HepG2 (cell line): Measurements from ENCODE around the gene KCNMA1. TPM values are rescaled to one million over a fixed set of nuclear protein-coding genes. Genes with fewer than 3 reads are reported as not detected.

ENCODE experiments used
- ATAC-seq: fragments of 200-7000 bp; cut with Tn5 transposase; 3 replicates; pipeline ENCODE4 v1.9.1; 2020; ENCODE audit warnings: mild to moderate bottlenecking, moderate library complexity
- BruUV-seq: library from RNA; stranded (reverse); fragments of 400-500 nt; replicated peaks from 2 replicates; lab custom pipeline; 2021; lab: Mats Ljungman, UMichigan
- CTCF ChIA-PET: fragments of 300-600 bp; formaldehyde crosslinking; extraction: SDS; loops from one replicate; lab custom pipeline; 2021; ENCODE audit warnings: low total read pairs, inconsistent platforms, low intra/inter-chr PET ratio; lab: Yijun Ruan, JAX
- POLR2A ChIA-PET: fragments of 350-600 bp; sonication (Branson Sonifier 250); formaldehyde crosslinking; loops from one replicate; lab custom pipeline; 2020; ENCODE audit warnings: antibody characterized with exemption, inconsistent platforms; lab: Yijun Ruan, JAX
- DNase-seq: peaks from one replicate; pipeline ENCODE4 v3.0.0-alpha.2; 2015; ENCODE audit warnings: low spot score
- FAIRE-seq: peaks from 3 replicates; lab custom pipeline; 2011; peaks lifted over from hg19 to GRCh38; lab: Jason Lieb, UNC
- H2AFZ ChIP-seq: one replicate; pipeline ENCODE4 v1.6.1; 2011; ENCODE audit warnings: low read length, inconsistent platforms
- H3K27ac ChIP-seq: fragments of 300-600 bp; 3 replicates; pipeline ENCODE4 v1.8.0; 2011; ENCODE audit warnings: mixed run types, mild to moderate bottlenecking, mixed read lengths, low read length, inconsistent platforms; ENCODE audit not compliant: insufficient read depth; ENCODE audit errors: extremely low read length
- H3K27me3 ChIP-seq, 2 experiments: fragments of 200-600 bp in 1 of 2; 2 replicates in 1 of 2; 3 replicates in 1 of 2; pipeline versions ENCODE4 v1.6.0 to v1.8.0; 2011; ENCODE audit warnings: low read length in 2 of 2, mild to moderate bottlenecking in 2 of 2, moderate library complexity in 2 of 2, inconsistent platforms in 1 of 2; ENCODE audit not compliant: insufficient read depth in 2 of 2, control insufficient read depth in 1 of 2
- H3K36me3 ChIP-seq, 2 experiments: fragments of 200-600 bp in 1 of 2; replicated peaks in 1 of 2; 2 replicates in 1 of 2; 3 replicates in 1 of 2; pipeline versions ENCODE4 v1.5.1 to v1.8.0; 2011; ENCODE audit warnings: low read length in 2 of 2, inconsistent platforms in 1 of 2; ENCODE audit not compliant: insufficient read depth in 2 of 2, control insufficient read depth in 1 of 2
- H3K4me1 ChIP-seq: 2 replicates; pipeline ENCODE4 v1.5.1; 2012; ENCODE audit warnings: low read length, inconsistent platforms; ENCODE audit not compliant: insufficient read depth
- H3K4me2 ChIP-seq: 2 replicates; pipeline ENCODE4 v1.6.0; 2011; ENCODE audit warnings: low read depth, low read length, inconsistent platforms
- H3K4me3 ChIP-seq, 3 experiments: fragments of 200-600 bp in 1 of 3; sonication (generic), shearing (Covaris generic) in 1 of 3; replicated peaks in 1 of 3; 2 replicates each; pipeline ENCODE4 v1.5.1; 2011 to 2016; ENCODE audit warnings: low read length in 3 of 3, inconsistent platforms in 2 of 3, low read depth in 2 of 3, mild to moderate bottlenecking in 2 of 3, control low read depth in 1 of 3, mixed read lengths in 1 of 3; ENCODE audit not compliant: insufficient read depth in 1 of 3
- H3K79me2 ChIP-seq: one replicate; pipeline ENCODE4 v1.6.1; 2011; ENCODE audit warnings: low read length, inconsistent platforms; ENCODE audit not compliant: insufficient read depth
- H3K9ac ChIP-seq: 2 replicates; pipeline ENCODE4 v1.6.0; 2011; ENCODE audit warnings: mild to moderate bottlenecking, low read depth, low read length, inconsistent platforms; ENCODE audit not compliant: insufficient read depth
- H3K9me3 ChIP-seq: 2 replicates; pipeline ENCODE4 v1.5.1; 2012; ENCODE audit warnings: mild to moderate bottlenecking, low read length
- H4K20me1 ChIP-seq: 2 replicates; pipeline ENCODE4 v1.6.0; 2011; ENCODE audit warnings: inconsistent platforms, mild to moderate bottlenecking, low read length, moderate library complexity; ENCODE audit not compliant: insufficient read depth
- ADNP ChIP-seq: sonication (generic); formaldehyde crosslinking; IDR thresholded peaks from 2 replicates; pipeline ENCODE4 v1.4.0; 2020; ENCODE audit warnings: missing genetic modification reagents
- CSRNP1 ChIP-seq: sonication (generic); formaldehyde crosslinking; IDR thresholded peaks from 2 replicates; pipeline ENCODE4 v1.8.1; 2023; ENCODE audit warnings: mild to moderate bottlenecking, missing genetic modification reagents
- GFI1 ChIP-seq: sonication (generic); formaldehyde crosslinking; IDR thresholded peaks from 2 replicates; pipeline ENCODE4 v1.5.0; 2020; ENCODE audit warnings: missing genetic modification reagents, mild to moderate bottlenecking, borderline replicate concordance
- JUND ChIP-seq: sonication (generic); formaldehyde crosslinking; IDR thresholded peaks from 2 replicates; pipeline ENCODE4 v1.8.0; 2022; ENCODE audit warnings: mild to moderate bottlenecking, missing genetic modification reagents
- KAT2B ChIP-seq: fragments of 150-350 bp; IDR thresholded peaks from 2 replicates; pipeline ENCODE4 v1.6.1; 2014; ENCODE audit warnings: low read depth, low read length, borderline replicate concordance
- MIER2 ChIP-seq: IDR thresholded peaks from 2 replicates; pipeline ENCODE4 v1.6.1; 2016; ENCODE audit warnings: missing biosample characterization, missing genetic modification reagents
- PRMT3 ChIP-seq: sonication (generic); formaldehyde crosslinking; IDR thresholded peaks from 2 replicates; pipeline ENCODE4 v1.8.1; 2022; ENCODE audit warnings: low read depth, mild to moderate bottlenecking, moderate library complexity, missing genetic modification reagents, borderline replicate concordance
- SMYD3 ChIP-seq: sonication (generic); formaldehyde crosslinking; IDR thresholded peaks from 2 replicates; pipeline ENCODE4 v1.8.1; 2023; ENCODE audit warnings: mild to moderate bottlenecking, missing genetic modification reagents
- SRY ChIP-seq: sonication (generic); formaldehyde crosslinking; IDR thresholded peaks from 2 replicates; pipeline ENCODE4 v1.8.0; 2022; ENCODE audit warnings: mild to moderate bottlenecking, missing genetic modification reagents
- TBP ChIP-seq: sonication (generic); formaldehyde crosslinking; IDR thresholded peaks from 2 replicates; pipeline ENCODE4 v1.5.0; 2020; ENCODE audit warnings: missing genetic modification reagents
- ZBTB8A ChIP-seq: sonication (generic); formaldehyde crosslinking; IDR thresholded peaks from 2 replicates; pipeline ENCODE4 v1.4.0; 2020; ENCODE audit warnings: mild to moderate bottlenecking, low read depth, missing genetic modification reagents, borderline replicate concordance
- ZNF101 ChIP-seq: sonication (generic); formaldehyde crosslinking; IDR thresholded peaks from 2 replicates; pipeline ENCODE4 v1.4.0; 2020; ENCODE audit warnings: mild to moderate bottlenecking, low read depth, missing genetic modification reagents, borderline replicate concordance
- ZNF326 ChIP-seq: sonication (generic); formaldehyde crosslinking; IDR thresholded peaks from 2 replicates; pipeline ENCODE4 v1.4.0; 2020; ENCODE audit warnings: missing genetic modification reagents, borderline replicate concordance
- ZNF414 ChIP-seq: sonication (generic); formaldehyde crosslinking; IDR thresholded peaks from 2 replicates; pipeline ENCODE4 v1.5.0; 2020; ENCODE audit warnings: missing genetic modification reagents
- ZNF816 ChIP-seq: sonication (generic); formaldehyde crosslinking; IDR thresholded peaks from 2 replicates; pipeline ENCODE4 v1.8.0; 2022; ENCODE audit warnings: missing genetic modification reagents, mild to moderate bottlenecking, borderline replicate concordance
- WGBS: methylation state at CpG from one replicate; pipeline ENCODE4 v1.1.6; 2017; ENCODE audit warnings: low lambda C conversion rate; 5-methylcytosine and 5-hydroxymethylcytosine counted together
- in situ Hi-C: cut with HindIII; loops from 2 replicates; pipeline ENCODE4 v1.10.0; 2017; ENCODE audit warnings: low pct_unique_long_range_greater_than_20kb; ENCODE audit not compliant: extremely low pct_ligation_motif_present
- intact Hi-C: fragments of 100-400 bp; cut with micrococcal nuclease; formaldehyde crosslinking; loops from one replicate; pipeline ENCODE4 v1.10.0; 2022; ENCODE audit not compliant: unreplicated experiment
- polyA plus RNA-seq, 8 experiments: library from polyadenylated mRNA; depleted of rRNA in 3 of 8; stranded (reverse) in 7 of 8; unstranded in 1 of 8; fragments of >200 nt; fragmentation: Illumina TruSeq in 4 of 8; extraction: Trizol in 4 of 8; gene quantifications; 2 replicates each; pipeline versions ENCODE4 v1.2.1 to v1.2.3, GENCODE V29; 2011 to 2016; ENCODE audit warnings: low read depth in 4 of 8, missing spikeins in 1 of 8, mixed read lengths in 1 of 8; ENCODE audit not compliant: insufficient read depth in 1 of 8
- total RNA-seq, 5 experiments: library from RNA; depleted of rRNA; stranded (reverse); fragments of >200 nt; fragmentation: Illumina TruSeq; extraction: Trizol; gene quantifications; 2 replicates each; pipeline ENCODE4 v1.2.3, GENCODE V29; 2016; ENCODE audit warnings: low read depth in 1 of 5

KCNMA1 gene
- total and polyA plus RNA-seq, 2 of the 13 experiments (the other 11 are each of a cell fraction or from before 2014, with no cell fraction given), result 0.02 TPM; not detected in 1

- TF ChIP-seq SRY (CRISPR knock-in tag) (no peak), KAT2B (no peak), ZNF326 (CRISPR knock-in tag) (no peak), TBP (CRISPR knock-in tag) (no peak), PRMT3 (CRISPR knock-in tag) (no peak), SMYD3 (CRISPR knock-in tag) (no peak), ZNF101 (CRISPR knock-in tag) (no peak), ZNF816 (no peak), ADNP (CRISPR knock-in tag) (no peak), GFI1 (CRISPR knock-in tag) (no peak), CSRNP1 (CRISPR knock-in tag) (no peak), ZNF414 (CRISPR knock-in tag) (no peak), JUND (CRISPR knock-in tag) (no peak), ZBTB8A (CRISPR knock-in tag) (no peak), MIER2 (no peak)
- Histone ChIP-seq H3K9ac (no peak overlapping the region), H3K4me2 (no peak overlapping the region), H3K4me3 (no peak overlapping the region), H3K27ac (no peak overlapping the region), H4K20me1 (no peaks in the 10 kb centered on the region), H3K4me1 (no peaks in the 10 kb centered on the region; the same call in 1 of the 2 replicates), H3K79me2 (no peaks in the 10 kb centered on the region), H3K27me3 (peaks cover 0 to 4% of the 10 kb centered on the region in 2 experiments; a peak in 1 of 5 replicates), H3K9me3 (no peaks in the 10 kb centered on the region), H3K36me3 (no peaks in the 10 kb centered on the region), H2AFZ (no peak overlapping the region)
- POLR2A ChIA-PET, result no interaction called here
- no peak for ATAC-seq
- CTCF ChIA-PET, result no interaction called here
- BruUV-seq, result no TSS peak
- in situ Hi-C loops, result no loop called here
- no peak for DNase-seq
- intact Hi-C loops, result no loop called here
- FAIRE-seq, result no peak
- 7% methylated on average over 6 of the region's 8 CpGs for WGBS
These were observed 158.0 kb downstream of the KCNMA1 start for GRCh38 chr10:77479586-77479985.
